Thoracic aorta endothelial cell (primary cell): Measurements from ENCODE around the gene TMEM19. TPM values are rescaled to one million over a fixed set of nuclear protein-coding genes. Genes with fewer than 3 reads are reported as not detected.

Experiments used
- small RNA-seq: library from RNA; depleted of rRNA; stranded (forward); fragments of <200 nt; gene quantifications from one replicate; pipeline ENCODE3, GENCODE V24; 2012
- total RNA-seq: library from RNA; depleted of rRNA; stranded (reverse); fragments of >200 nt; gene quantifications from 2 replicates; pipeline ENCODE4 v1.2.3, GENCODE V29; 2012

Gene TMEM19
- 33.4 and 34.6 TPM in 2 replicates for total RNA-seq

DNA sequence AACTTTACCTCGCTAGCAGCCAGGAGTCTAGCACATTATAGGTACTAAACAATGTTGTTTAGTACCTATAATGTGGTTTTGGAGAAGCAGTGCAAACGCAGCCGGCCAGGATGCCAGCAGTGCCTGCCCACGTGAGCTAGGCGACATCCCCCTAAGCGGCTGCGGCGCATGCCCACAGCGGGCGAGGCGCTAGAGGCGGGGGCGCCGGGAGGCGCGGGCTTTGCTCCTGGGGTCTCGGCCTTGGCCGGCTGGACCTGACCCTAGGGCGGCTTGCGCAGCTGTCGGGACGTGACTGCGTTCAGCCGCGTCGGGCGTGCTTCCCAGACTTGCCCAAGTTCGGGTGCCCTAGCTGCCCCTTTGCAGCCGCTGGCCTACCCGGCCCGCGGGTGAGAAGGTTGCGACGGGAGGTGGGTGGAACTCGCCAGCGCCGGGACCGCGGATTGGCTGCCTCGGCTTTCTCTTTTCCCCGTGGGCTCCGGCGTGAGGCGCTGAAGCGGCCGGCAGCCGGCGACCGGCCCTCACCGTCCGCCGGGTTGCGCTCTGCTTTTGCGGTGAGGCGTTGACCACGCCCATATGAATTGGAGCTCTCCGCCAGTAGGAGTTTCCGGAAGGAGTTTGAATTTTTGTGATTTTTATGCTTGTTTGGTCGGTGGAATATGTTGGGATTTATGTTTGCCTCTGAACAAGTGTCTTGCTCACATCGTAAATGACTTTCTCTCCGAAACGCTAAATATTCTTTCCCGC is at the start of gene TMEM19:
Gene TMEM19, plus strand, starts transcription at position 169 of the 744 bp plus-strand sequence. CDS start 599 bp downstream, outside the sequence.

DNA sequence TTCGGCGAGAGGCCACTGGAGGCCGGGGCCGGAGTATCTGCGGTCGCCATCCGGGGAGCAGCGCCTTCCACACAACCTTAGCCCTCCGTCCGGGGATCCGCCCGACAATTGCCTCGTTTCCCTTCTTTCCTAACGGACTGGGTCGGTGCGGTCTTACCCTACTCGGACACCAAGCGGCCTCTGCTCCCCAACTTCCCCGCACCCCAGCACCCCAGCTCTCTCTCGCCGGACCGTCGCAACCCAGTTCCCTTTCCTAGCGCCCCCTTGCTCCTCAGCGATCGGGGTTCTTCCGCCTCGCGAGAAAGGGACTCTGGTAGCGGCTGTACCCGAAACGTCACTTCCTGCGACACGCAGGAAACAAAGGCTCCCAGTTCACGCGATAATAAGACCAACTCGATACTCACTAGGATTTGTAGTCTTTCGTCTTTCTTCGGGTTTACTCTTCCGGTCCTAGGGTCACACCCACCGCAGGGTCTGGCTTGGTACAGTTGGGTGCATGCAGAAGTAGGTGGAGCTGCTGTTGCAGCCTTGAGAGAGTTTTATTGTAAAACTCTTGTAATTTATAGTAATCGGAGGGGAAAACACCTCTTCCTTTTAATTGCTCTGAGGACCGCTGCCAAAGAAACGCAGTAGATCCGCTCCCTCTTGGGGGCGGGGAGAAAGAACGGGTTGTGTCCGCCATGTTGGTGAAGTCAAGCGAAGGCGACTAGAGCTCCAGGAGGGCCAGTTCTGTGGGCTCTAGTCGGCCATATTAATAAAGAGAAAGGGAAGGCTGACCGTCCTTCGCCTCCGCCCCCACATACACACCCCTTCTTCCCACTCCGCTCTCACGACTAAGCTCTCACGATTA is 22.1 kb upstream of the TMEM19 start, which contains the start of the genes THAP2 and ZFC3H1:
Gene THAP2, plus strand, starts transcription at position 741 of the 850 bp plus-strand sequence. CDS start 209 bp downstream, outside the sequence.
Gene ZFC3H1, minus strand, starts transcription at position 288 of the 850 bp plus-strand sequence. Its CDS starts 238 bp downstream, at position 50.

Small RNA genes lying within 50 kb of the gene (small RNA-seq; reads per million reads assigned to genes)
- not detected for gene RF00560

Other genes with a start within 250 kb of the TMEM19 start
- gene LGR5, start 246.3 kb upstream of the TMEM19 start, total RNA-seq, result not detected in 2 replicates
- 70.7 and 85.8 TPM in 2 replicates for gene ZFC3H1, start 22.2 kb upstream of the TMEM19 start, total RNA-seq
- 4.0 and 4.9 TPM in 2 replicates for gene THAP2, start 21.8 kb upstream of the TMEM19 start, total RNA-seq
- gene RAB21, start 68.8 kb downstream of the TMEM19 start, total RNA-seq, result 30.7 and 52.3 TPM in 2 replicates
- gene TBC1D15, start 153.7 kb downstream of the TMEM19 start, total RNA-seq, result 38.6 and 46.2 TPM in 2 replicates